IPS DF 4.7 (cell line): ENCODE data around the gene SLC5A10.

ENCODE experiments used
- DNase-seq: peaks from one replicate; pipeline ENCODE4 v3.0.0-alpha.2; 2013; ENCODE audit warnings: low spot score; ENCODE audit errors: extremely low read depth

SLC5A10 gene

GRCh38 chr17:18984273-18985114, 32.5 kb downstream of the SLC5A10 start:
- DNase-seq = no peak

DNA sequence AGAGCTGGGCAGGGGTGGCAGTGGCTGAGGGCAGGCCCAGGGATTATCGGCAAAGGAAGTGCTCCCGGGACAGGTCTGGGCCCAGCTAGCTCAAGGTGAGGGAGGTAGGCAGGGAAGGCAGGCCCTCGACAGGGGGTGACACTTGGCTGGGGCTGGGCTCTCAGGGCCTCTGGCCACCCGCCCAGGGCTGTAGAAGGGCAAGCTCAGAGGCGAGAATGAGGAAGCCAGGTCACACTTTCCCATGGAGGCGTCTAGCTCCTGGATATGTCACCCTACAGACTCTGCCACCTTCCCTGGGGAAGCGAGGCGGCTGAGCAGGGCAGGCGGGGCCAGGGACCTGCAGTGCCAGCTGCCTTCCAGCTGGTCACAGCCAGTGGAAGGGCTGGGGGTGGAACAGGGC, 33.5 kb downstream of the SLC5A10 start:
- no peak for DNase-seq

DNA sequence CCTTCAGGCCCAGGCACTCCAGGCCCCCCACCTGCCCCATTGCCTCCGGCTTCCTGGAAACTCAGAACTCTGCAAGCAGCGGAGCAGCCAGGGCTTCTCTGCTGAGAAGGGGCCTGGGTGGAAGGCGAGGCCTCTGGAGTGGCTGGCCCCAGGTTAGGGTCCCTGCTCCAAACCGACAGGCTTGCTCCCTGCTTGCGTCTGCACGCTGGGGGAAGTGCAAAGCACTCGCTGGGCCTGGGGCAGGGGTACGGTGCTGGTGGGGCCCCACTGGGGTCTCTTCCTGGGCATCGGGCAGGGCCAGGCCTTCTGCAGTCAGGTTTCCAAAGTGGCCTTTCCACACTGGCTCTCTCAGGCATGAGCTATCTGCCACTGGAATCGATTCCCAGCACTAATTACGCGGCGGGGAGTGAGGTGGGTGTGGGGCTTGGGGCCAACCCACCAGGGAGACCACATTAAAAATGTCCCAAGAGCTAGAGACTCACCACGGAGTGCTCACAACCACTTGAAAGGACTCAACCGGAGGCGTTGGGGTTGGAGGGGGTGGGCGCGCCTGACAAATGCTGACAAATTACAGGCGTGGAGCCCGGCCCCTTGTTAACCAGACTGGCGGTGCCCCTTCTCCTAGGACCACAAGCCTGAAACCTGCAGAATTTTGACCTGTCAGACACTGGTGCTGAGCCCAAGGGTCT, 34.7 kb downstream of the SLC5A10 start:
- no peak for DNase-seq

GRCh38 chr17:18987230-18987610, 35.3 kb downstream of the SLC5A10 start:
- no peak for DNase-seq

GRCh38 chr17:18987862-18988545, 36.0 kb downstream of the SLC5A10 start:
- no peak for DNase-seq

GRCh38 chr17:18988546-18989173, 36.7 kb downstream of the SLC5A10 start:
- DNase-seq = no peak

- no peak for DNase-seq
These were observed 38.4 kb downstream of the SLC5A10 start for GRCh38 chr17:18990331-18990730.

- DNase-seq = no peak
These were observed 39.8 kb downstream of the SLC5A10 start for GRCh38 chr17:18991531-18992315.

DNA sequence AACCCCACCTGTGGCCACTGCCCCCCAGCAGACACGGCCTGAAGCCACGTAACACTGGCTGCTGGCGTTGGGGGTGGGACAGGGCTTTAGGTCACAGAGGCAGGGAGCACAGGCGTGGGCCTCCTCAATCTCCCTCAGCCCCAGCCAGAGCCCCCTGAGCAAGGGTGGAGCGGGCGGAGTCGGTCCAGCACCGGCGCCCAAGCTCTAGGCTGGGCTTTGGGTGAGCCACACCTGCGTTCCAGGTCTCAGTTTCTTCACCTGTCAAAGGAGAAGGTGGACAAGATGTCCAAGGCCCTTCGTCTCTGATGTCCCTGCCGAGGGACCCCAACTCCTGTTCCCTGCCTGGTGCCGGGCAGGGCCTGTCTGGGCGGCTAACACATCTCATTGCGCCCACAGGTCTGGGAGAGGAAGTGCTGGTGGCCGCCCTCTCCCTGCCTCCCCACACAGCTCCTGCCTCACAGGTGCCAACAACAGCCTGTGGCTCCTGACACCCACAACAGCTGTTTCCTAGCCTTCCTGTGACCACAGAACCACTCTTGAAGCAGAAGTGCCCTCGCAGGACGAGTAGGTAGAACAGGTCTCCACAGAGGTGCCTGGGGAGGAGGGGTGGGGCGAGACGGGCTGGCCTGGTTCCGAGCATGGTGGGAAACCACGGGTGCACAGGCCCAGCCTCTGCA, 40.6 kb downstream of the SLC5A10 start:
- DNase-seq = no peak

DNA sequence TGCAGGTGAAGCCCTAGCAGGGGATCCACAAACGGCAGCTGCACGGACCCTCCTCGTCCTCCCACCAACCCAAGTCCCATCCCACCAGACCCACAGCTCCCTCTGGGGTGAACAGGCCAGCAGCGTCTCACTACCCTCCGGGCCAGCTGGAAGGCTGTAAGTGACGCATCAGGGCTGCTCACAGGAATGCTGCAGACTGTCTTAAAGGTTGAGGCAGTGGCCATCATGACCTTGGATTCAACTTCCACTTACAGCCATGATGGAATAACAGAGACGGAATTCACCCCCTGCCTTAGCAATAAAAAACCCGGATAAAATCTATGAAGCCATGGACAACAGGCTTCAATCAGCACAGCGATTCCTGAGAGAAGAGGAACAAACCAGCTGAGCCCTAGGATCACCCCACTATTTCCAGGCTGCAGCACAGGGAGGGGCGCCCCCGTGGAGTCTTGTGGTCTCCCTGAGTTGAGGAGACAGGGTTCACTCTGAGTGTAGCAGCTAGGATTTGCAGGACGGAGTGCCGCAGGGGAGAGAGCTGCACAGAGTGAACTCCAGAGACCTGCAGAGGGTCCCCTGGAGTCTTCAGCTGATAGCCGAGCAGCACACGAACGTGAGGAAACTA, 42.1 kb downstream of the SLC5A10 start:
- no peak for DNase-seq

GRCh38 chr17:18994631-18995030, 42.7 kb downstream of the SLC5A10 start:
- no peak for DNase-seq

DNA sequence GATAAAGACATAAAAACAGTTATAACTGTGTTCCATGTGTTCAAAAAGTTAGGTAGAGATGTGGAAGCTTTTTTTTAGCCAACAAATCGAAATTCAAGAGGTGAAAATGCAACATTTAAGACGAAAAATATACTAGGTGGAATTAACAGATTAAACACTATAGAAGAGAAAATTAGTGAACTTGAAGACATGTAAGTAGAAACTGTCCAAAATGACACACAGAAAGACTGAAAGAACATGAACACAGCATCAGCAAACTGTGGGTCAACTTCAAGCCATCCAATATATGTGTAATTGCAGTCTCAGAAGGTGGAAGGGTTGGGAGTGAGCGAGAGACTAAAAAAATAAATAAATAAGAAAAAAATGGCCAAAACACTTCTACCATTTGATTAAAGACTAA, 43.3 kb downstream of the SLC5A10 start:
- DNase-seq = no peak

DNA sequence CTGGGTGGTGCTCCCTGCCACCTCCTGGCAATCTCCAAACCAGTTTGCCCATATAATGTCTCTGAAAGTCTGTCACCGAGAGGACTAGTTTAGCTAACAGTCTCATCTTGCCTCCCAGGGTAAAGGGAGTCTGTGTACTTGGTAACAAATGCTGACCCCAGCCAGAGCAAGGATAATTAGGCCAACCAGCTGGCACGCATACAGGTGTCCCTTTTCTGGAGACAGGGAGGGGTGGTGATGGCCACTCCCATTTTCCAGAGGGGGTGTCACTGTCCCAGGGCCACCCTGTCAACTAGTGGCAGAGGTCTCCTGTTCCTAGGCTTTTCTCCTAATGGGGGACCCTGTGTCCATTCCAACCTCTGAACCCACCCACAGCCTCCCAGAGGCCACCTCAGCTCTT, 44.5 kb downstream of the SLC5A10 start:
- DNase-seq = no peak

DNA sequence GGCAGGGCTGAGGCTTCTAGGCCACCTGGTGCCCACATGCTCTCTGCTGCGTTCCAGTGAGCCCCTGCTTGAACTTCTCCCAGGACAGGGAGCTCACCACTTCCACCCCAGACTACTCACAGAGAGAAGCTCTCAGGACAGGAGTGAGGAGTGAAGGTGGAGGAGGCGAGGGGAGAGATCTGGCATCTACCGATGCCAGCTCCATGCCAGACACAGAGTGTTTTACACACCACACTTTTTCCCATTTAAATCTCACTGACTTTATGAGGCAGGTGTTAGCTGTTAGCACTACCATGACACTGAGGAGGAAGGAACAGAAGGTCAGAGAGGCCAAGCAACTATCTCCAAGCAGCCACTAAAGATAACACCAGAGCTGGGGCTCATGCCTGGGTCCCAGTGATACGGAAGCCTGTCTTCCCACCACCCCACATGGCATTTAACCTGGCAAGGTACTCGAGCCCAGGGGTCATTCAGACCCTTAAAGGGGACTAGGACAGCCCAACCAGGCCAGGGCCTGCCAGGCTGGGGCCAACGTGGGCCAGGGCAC, 45.8 kb downstream of the SLC5A10 start:
- DNase-seq = no peak

DNA sequence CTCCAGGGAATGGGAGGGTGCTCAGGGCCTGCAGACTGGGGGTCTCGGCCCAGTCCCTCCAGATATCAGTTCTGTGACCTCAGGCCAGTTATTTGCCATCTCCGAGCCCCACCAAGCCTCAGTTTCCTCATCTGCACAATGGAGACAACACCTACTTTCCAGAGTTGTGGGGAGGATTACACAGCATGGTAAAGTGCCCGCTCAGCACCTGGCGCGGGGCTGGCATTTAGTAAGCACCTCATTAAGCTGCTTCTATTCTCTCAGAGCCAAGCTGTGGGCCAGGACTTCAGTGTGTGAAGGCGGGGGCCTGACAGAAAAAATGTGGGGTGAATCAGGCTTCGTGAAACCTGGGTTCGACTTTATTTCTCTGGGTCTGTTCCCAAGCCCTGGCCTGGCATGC, 47.4 kb downstream of the SLC5A10 start:
- no peak for DNase-seq

GRCh38 chr17:18999911-19000310, 47.9 kb downstream of the SLC5A10 start:
- DNase-seq = no peak

GRCh38 chr17:19000531-19001325, 48.8 kb downstream of the SLC5A10 start:
- DNase-seq = no peak

GRCh38 chr17:19001907-19002590, 50.1 kb downstream of the SLC5A10 start:
- no peak for DNase-seq
